K562 (cell line): ENCODE results near the gene ACBD3. TPM values are rescaled to one million over a fixed set of nuclear protein-coding genes. Genes with fewer than 3 reads are reported as not detected.

Experiments used
- FOXJ3 ChIP-seq: sonication (generic); formaldehyde crosslinking; IDR thresholded peaks from 2 replicates; pipeline ENCODE4 v1.4.0; 2020; ENCODE audit warnings: mild to moderate bottlenecking, missing genetic modification reagents
- MYC ChIP-seq, 2 experiments: fragments of 250-450 bp in 1 of 2; sonication (Bioruptor Pico) in 1 of 2; IDR thresholded peaks; 2 replicates each; pipeline versions ENCODE4 v1.5.1 to v1.6.1; 2012 to 2021; ENCODE audit warnings: low read depth in 2 of 2, borderline replicate concordance in 1 of 2, improper control_type of control experiment in 1 of 2, low read length in 1 of 2, mild to moderate bottlenecking in 1 of 2, moderate library complexity in 1 of 2
- NFXL1 ChIP-seq: fragments of 450-650 bp; formaldehyde crosslinking; IDR thresholded peaks from 2 replicates; pipeline ENCODE4 v1.4.0; 2021; ENCODE audit warnings: mild to moderate bottlenecking
- NR2C2 ChIP-seq, 2 experiments: fragments of 200-800 bp in 1 of 2; sonication (Bioruptor generic) in 1 of 2; sonication (generic) in 1 of 2; formaldehyde crosslinking in 1 of 2; IDR thresholded peaks; 2 replicates each; pipeline versions ENCODE4 v1.6.1 to v1.8.0; 2016 to 2022; ENCODE audit warnings: mild to moderate bottlenecking in 1 of 2, missing compliant biosample characterization in 1 of 2, missing genetic modification characterization in 1 of 2, missing genetic modification reagents in 1 of 2
- RBFOX2 ChIP-seq: fragments of 200-400 bp; formaldehyde crosslinking; IDR thresholded peaks from 2 replicates; pipeline ENCODE4 v1.6.1; 2017; ENCODE audit warnings: low read depth, mild to moderate bottlenecking, low read length, moderate library complexity
- TFAM ChIP-seq: fragments of 250-450 bp; sonication (Bioruptor Pico); conservative IDR thresholded peaks from 2 replicates; pipeline ENCODE4 v1.5.0; 2021; ENCODE audit warnings: mild to moderate bottlenecking, moderate library complexity
- ZNF134 ChIP-seq: fragments of 250-450 bp; sonication (Bioruptor Pico); conservative IDR thresholded peaks from 2 replicates; pipeline ENCODE4 v1.4.0; 2020
- ZNF431 ChIP-seq: sonication (generic); formaldehyde crosslinking; IDR thresholded peaks from 2 replicates; pipeline ENCODE4 v1.8.0; 2022; ENCODE audit warnings: mild to moderate bottlenecking, missing genetic modification reagents
- polyA plus RNA-seq, 8 experiments: library from polyadenylated mRNA; depleted of rRNA in 4 of 8; stranded (reverse) in 5 of 8; unstranded in 3 of 8; fragments of >200 nt; fragmentation: Nextera tagmentation in 2 of 8; fragmentation: Illumina TruSeq in 1 of 8; extraction: Ambion mirVana in 2 of 8; extraction: Trizol in 1 of 8; gene quantifications; 2 replicates each; pipeline versions ENCODE4 v1.2.1 to v1.2.3, GENCODE V29; 2011 to 2014; ENCODE audit warnings: inconsistent platforms in 1 of 8, missing spikeins in 1 of 8
- total RNA-seq, 7 experiments: library from RNA; depleted of rRNA in 6 of 7; stranded (reverse); fragments of >200 nt in 6 of 7; fragmentation: Illumina TruSeq in 2 of 7; extraction: Trizol in 2 of 7; gene quantifications; 2 replicates each; pipeline versions ENCODE4 v1.2.1 to v1.2.3, GENCODE V29; 2011 to 2021; ENCODE audit warnings: low replicate concordance in 1 of 7
- TF ChIP-seq, protein P1 (sequence below): fragments of 250-450 bp; sonication (Bioruptor Pico); IDR thresholded peaks from 2 replicates; pipeline ENCODE4 v1.5.0; 2020; ENCODE audit warnings: mild to moderate bottlenecking
- TF ChIP-seq, protein P2 (sequence below): sonication (generic); formaldehyde crosslinking; IDR thresholded peaks from 2 replicates; pipeline ENCODE4 v1.8.1; 2023; ENCODE audit warnings: mild to moderate bottlenecking, missing genetic modification reagents
- TF ChIP-seq, protein P3 (sequence below): sonication (generic); formaldehyde crosslinking; IDR thresholded peaks from 2 replicates; pipeline ENCODE4 v1.4.0; 2020; ENCODE audit warnings: mild to moderate bottlenecking, missing genetic modification reagents
- TF ChIP-seq, protein P4 (sequence below): fragments of 250-450 bp; sonication (Bioruptor Pico); IDR thresholded peaks from 2 replicates; pipeline ENCODE4 v1.8.0; 2022; ENCODE audit warnings: inconsistent platforms
- TF ChIP-seq, protein P5 (sequence below), 2 experiments: fragments of 150-350 bp in 1 of 2; IDR thresholded peaks; 2 replicates each; pipeline ENCODE4 v1.6.1; 2012 to 2016; ENCODE audit warnings: low read depth in 2 of 2, low read length in 2 of 2, mild to moderate bottlenecking in 1 of 2, moderate library complexity in 1 of 2

Gene ACBD3
- total and polyA plus RNA-seq, 9 of the 15 experiments (the other 6 are each of a cell fraction or from before 2014, with no cell fraction given), result 11.1 to 36.7 (median 26.9) TPM

DNA sequence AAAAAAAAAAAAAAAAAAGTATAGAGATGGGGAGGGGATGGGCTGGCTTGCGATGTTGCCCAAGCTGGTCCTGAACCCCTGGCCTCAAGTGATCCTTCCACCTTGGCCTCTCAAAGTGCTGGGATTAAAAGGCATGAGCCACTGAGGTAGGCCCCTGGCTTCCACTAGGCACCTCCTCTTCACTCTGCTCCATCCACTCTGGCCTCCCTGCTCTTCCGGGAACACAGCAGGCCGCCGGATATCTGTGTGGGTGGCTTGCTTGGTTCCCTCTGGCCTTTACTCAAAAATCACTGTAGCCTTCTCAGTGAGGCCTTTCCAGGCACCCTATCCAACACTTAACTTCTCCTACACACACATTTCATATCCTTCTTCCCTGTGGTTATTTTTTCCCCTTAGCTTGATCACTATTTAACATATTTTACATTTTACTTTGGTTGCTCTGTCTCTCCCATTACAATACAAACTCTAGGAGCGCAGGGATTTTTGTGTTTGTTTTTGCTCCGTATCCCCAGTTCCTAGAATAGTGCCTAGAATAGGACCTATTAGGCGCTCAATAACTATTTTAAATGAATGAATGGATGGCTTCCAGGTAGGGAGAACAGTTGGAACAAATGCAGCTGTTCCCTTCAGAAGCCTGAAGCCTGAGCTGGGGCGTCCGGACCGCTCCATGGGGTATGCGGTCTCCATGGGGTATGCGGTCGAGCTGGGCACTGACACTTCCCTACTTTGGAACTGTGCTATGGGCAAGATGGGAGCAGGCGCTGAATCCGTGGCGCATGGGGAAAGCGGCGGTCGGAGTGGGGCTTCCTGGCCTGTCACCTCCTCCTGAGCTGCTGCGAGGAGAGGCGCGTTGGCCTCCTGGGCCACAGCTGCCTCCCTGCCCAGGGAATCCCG is 77.4 kb downstream of the ACBD3 start (continued):
- 0 out of 2 replicates have a peak, but pooled peaks have one; percentile 43 for TF ChIP-seq ZNF431
- TF ChIP-seq, protein P1, sequence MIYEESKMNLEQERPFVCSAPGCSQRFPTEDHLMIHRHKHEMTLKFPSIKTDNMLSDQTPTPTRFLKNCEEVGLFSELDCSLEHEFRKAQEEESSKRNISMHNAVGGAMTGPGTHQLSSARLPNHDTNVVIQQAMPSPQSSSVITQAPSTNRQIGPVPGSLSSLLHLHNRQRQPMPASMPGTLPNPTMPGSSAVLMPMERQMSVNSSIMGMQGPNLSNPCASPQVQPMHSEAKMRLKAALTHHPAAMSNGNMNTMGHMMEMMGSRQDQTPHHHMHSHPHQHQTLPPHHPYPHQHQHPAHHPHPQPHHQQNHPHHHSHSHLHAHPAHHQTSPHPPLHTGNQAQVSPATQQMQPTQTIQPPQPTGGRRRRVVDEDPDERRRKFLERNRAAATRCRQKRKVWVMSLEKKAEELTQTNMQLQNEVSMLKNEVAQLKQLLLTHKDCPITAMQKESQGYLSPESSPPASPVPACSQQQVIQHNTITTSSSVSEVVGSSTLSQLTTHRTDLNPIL (CRISPR knock-in tag), result no peak
- no peak for TF ChIP-seq ZNF134 (CRISPR knock-in tag)
- TF ChIP-seq FOXJ3 (CRISPR knock-in tag), result no peak
- TF ChIP-seq, protein P2, sequence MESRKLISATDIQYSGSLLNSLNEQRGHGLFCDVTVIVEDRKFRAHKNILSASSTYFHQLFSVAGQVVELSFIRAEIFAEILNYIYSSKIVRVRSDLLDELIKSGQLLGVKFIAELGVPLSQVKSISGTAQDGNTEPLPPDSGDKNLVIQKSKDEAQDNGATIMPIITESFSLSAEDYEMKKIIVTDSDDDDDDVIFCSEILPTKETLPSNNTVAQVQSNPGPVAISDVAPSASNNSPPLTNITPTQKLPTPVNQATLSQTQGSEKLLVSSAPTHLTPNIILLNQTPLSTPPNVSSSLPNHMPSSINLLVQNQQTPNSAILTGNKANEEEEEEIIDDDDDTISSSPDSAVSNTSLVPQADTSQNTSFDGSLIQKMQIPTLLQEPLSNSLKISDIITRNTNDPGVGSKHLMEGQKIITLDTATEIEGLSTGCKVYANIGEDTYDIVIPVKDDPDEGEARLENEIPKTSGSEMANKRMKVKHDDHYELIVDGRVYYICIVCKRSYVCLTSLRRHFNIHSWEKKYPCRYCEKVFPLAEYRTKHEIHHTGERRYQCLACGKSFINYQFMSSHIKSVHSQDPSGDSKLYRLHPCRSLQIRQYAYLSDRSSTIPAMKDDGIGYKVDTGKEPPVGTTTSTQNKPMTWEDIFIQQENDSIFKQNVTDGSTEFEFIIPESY (CRISPR knock-in tag), result peak; percentile 82
- no peak for TF ChIP-seq TFAM (CRISPR knock-in tag)
- TF ChIP-seq, protein P3, sequence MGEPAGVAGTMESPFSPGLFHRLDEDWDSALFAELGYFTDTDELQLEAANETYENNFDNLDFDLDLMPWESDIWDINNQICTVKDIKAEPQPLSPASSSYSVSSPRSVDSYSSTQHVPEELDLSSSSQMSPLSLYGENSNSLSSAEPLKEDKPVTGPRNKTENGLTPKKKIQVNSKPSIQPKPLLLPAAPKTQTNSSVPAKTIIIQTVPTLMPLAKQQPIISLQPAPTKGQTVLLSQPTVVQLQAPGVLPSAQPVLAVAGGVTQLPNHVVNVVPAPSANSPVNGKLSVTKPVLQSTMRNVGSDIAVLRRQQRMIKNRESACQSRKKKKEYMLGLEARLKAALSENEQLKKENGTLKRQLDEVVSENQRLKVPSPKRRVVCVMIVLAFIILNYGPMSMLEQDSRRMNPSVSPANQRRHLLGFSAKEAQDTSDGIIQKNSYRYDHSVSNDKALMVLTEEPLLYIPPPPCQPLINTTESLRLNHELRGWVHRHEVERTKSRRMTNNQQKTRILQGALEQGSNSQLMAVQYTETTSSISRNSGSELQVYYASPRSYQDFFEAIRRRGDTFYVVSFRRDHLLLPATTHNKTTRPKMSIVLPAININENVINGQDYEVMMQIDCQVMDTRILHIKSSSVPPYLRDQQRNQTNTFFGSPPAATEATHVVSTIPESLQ, result no peak
- TF ChIP-seq NFXL1 (CRISPR knock-in tag), result no peak
- TF ChIP-seq, protein P4, sequence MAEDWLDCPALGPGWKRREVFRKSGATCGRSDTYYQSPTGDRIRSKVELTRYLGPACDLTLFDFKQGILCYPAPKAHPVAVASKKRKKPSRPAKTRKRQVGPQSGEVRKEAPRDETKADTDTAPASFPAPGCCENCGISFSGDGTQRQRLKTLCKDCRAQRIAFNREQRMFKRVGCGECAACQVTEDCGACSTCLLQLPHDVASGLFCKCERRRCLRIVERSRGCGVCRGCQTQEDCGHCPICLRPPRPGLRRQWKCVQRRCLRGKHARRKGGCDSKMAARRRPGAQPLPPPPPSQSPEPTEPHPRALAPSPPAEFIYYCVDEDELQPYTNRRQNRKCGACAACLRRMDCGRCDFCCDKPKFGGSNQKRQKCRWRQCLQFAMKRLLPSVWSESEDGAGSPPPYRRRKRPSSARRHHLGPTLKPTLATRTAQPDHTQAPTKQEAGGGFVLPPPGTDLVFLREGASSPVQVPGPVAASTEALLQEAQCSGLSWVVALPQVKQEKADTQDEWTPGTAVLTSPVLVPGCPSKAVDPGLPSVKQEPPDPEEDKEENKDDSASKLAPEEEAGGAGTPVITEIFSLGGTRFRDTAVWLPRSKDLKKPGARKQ, result peak; percentile 74; the same call in 1 of the 2 replicates
- TF ChIP-seq, protein P5, sequence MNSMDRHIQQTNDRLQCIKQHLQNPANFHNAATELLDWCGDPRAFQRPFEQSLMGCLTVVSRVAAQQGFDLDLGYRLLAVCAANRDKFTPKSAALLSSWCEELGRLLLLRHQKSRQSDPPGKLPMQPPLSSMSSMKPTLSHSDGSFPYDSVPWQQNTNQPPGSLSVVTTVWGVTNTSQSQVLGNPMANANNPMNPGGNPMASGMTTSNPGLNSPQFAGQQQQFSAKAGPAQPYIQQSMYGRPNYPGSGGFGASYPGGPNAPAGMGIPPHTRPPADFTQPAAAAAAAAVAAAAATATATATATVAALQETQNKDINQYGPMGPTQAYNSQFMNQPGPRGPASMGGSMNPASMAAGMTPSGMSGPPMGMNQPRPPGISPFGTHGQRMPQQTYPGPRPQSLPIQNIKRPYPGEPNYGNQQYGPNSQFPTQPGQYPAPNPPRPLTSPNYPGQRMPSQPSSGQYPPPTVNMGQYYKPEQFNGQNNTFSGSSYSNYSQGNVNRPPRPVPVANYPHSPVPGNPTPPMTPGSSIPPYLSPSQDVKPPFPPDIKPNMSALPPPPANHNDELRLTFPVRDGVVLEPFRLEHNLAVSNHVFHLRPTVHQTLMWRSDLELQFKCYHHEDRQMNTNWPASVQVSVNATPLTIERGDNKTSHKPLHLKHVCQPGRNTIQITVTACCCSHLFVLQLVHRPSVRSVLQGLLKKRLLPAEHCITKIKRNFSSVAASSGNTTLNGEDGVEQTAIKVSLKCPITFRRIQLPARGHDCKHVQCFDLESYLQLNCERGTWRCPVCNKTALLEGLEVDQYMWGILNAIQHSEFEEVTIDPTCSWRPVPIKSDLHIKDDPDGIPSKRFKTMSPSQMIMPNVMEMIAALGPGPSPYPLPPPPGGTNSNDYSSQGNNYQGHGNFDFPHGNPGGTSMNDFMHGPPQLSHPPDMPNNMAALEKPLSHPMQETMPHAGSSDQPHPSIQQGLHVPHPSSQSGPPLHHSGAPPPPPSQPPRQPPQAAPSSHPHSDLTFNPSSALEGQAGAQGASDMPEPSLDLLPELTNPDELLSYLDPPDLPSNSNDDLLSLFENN (IDR thresholded peaks at IDR 0.05; ENCODE audit: low read depth in 2 of 2, low read length in 2 of 2), result no peak
- no peak for TF ChIP-seq RBFOX2
- TF ChIP-seq NR2C2 (CRISPR knock-in tag; IDR thresholded peaks at IDR 0.05), result no peak
- TF ChIP-seq NR2C2 (tag; IDR thresholded peaks at IDR 0.05), result no peak
- TF ChIP-seq MYC (IDR thresholded peaks at IDR 0.05; ENCODE audit: low read depth, low read length), result no peak
- TF ChIP-seq MYC (CRISPR knock-in tag; IDR thresholded peaks at IDR 0.05; ENCODE audit: borderline replicate concordance, low read depth), result no peak
